Naive thymus-derived CD4-positive, alpha-beta T cell (primary cell): ENCODE measurements around the gene ZMYND8. TPM values are rescaled to one million over a fixed set of nuclear protein-coding genes. Genes with fewer than 3 reads are reported as not detected.
"Not testable (repeated sequence)": the region's sequence is repeated elsewhere in the genome, so short reads cannot be mapped to it uniquely, and the experiment has no call there.

Experiments used
- ATAC-seq: fragments of 150-1000 bp; cut with Tn5 transposase; 2 replicates; pipeline ENCODE4 v1.10.0; 2021; ENCODE audit warnings: mild to moderate bottlenecking, moderate library complexity
- CTCF ChIA-PET: fragments of 350-600 bp; sonication (Branson Sonifier 250); formaldehyde crosslinking; loops from one replicate; lab custom pipeline; 2021; ENCODE audit warnings: antibody characterized with exemption; lab: Charles Lee
- POLR2A ChIA-PET: fragments of 350-600 bp; sonication (Branson Sonifier 250); formaldehyde crosslinking; loops from one replicate; lab custom pipeline; 2021; ENCODE audit warnings: antibody characterized with exemption, inconsistent platforms; lab: Charles Lee
- DNase-seq, 9 donors: peaks; one replicate each; pipeline versions ENCODE4 v3.0.0 to v3.0.0-alpha.2; 2020 to 2022; ENCODE audit warnings: mixed read lengths in 1 of 9
- H3K27ac ChIP-seq: one replicate; pipeline ENCODE4 v1.7.0; 2013; ENCODE audit warnings: mild to moderate bottlenecking, low read depth, low read length, moderate library complexity
- H3K27me3 ChIP-seq, 2 donors: one replicate each; pipeline ENCODE4 v1.7.0; 2013; ENCODE audit warnings: low read length in 2 of 2, mild to moderate bottlenecking in 2 of 2, moderate library complexity in 2 of 2; ENCODE audit not compliant: control insufficient read depth in 2 of 2, insufficient read depth in 2 of 2
- H3K36me3 ChIP-seq, 3 experiments: 1 replicate in 2 of 3; 2 replicates in 1 of 3; pipeline ENCODE4 v1.7.0; 2013; ENCODE audit warnings: low read length in 3 of 3, mild to moderate bottlenecking in 3 of 3, moderate library complexity in 1 of 3; ENCODE audit not compliant: insufficient read depth in 3 of 3, control insufficient read depth in 2 of 3
- H3K4me1 ChIP-seq, 2 donors: one replicate each; pipeline ENCODE4 v1.7.0; 2013; ENCODE audit warnings: low read length in 2 of 2, mild to moderate bottlenecking in 2 of 2, moderate library complexity in 1 of 2; ENCODE audit not compliant: control insufficient read depth in 2 of 2, insufficient read depth in 2 of 2
- H3K4me3 ChIP-seq: 2 replicates; pipeline ENCODE4 v1.7.0; 2013; ENCODE audit warnings: mild to moderate bottlenecking, low read length
- H3K9me3 ChIP-seq, 3 experiments: 1 replicate in 2 of 3; 2 replicates in 1 of 3; pipeline ENCODE4 v1.7.0; 2013; ENCODE audit warnings: low read length in 3 of 3; ENCODE audit not compliant: control insufficient read depth in 2 of 3
- H3K27ac Mint-ChIP-seq, 9 donors: one replicate each; pipeline ENCODE4 v1.8.0; 2020 to 2022; ENCODE audit warnings: mixed read lengths in 9 of 9, mild to moderate bottlenecking in 8 of 9, moderate library complexity in 5 of 9, inconsistent platforms in 2 of 9
- H3K27me3 Mint-ChIP-seq, 5 donors: one replicate each; pipeline ENCODE4 v1.8.0; 2021 to 2022; ENCODE audit warnings: mixed read lengths in 5 of 5, mild to moderate bottlenecking in 1 of 5
- H3K36me3 Mint-ChIP-seq, 5 donors: one replicate each; pipeline ENCODE4 v1.8.0; 2020 to 2022; ENCODE audit warnings: mixed read lengths in 5 of 5, mild to moderate bottlenecking in 3 of 5, inconsistent platforms in 1 of 5
- H3K4me1 Mint-ChIP-seq, 7 donors: one replicate each; pipeline ENCODE4 v1.8.0; 2020 to 2022; ENCODE audit warnings: mixed read lengths in 7 of 7, mild to moderate bottlenecking in 3 of 7, inconsistent platforms in 1 of 7
- H3K4me3 Mint-ChIP-seq, 10 donors: one replicate each; pipeline ENCODE4 v1.8.0; 2020 to 2022; ENCODE audit warnings: mild to moderate bottlenecking in 10 of 10, mixed read lengths in 10 of 10, moderate library complexity in 6 of 10, inconsistent platforms in 2 of 10
- H3K9me3 Mint-ChIP-seq, 11 donors: one replicate each; pipeline ENCODE4 v1.8.0; 2020 to 2022; ENCODE audit warnings: mixed read lengths in 11 of 11, mild to moderate bottlenecking in 4 of 11, inconsistent platforms in 1 of 11, moderate library complexity in 1 of 11
- intact Hi-C, 2 donors: fragments of 100-400 bp; cut with micrococcal nuclease; formaldehyde crosslinking; loops; one replicate each; pipeline ENCODE4 v1.15.1; 2023
- polyA plus RNA-seq, 2 donors: library from polyadenylated mRNA; unstranded; fragments of 300-500 nt; fragmentation: Illumina TruSeq; gene quantifications; one replicate each; pipeline ENCODE4 v1.2.3, GENCODE V29; 2021
- total RNA-seq, 6 experiments: library from RNA in 5 of 6; stranded (reverse) in 5 of 6; gene quantifications; 1 replicate in 5 of 6; 2 replicates in 1 of 6; pipeline ENCODE4 v1.2.3 and lab custom pipeline; 2021 to 2026

The ZMYND8 gene
- total and polyA plus RNA-seq, 7 experiments from 2014 or later, result 12.7 to 83.0 (median 63.7) TPM

DNA sequence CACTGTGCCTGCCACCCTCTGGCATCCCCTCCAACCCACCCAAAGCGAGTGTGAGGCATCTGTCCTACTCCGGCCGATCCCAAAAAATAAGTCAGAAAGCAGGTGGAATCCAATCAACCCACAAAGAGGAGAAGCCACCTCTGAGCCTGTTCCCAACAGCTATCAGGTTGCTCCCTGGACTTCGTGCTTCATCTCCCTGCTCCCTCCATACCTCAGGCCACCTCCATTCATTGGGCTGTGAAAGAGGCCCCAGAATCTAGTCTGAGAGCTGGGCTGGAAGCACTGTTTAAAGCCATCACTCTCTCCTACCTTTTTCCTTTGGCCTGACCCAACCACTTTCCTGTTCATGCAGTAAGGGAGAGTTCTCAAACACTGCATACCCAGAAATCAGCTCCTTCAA is 106.1 kb downstream of the ZMYND8 start:
- H3K27me3 Mint-ChIP-seq, result no peaks in the 10 kb centered on the region
- ATAC-seq (no peak), DNase-seq (no peak)
- Histone ChIP-seq H3K9me3 (no peaks in the 10 kb centered on the region), H3K27me3 (no peaks in the 10 kb centered on the region), H3K4me1 (no peaks in the 10 kb centered on the region), H3K36me3 (peaks cover 20 to 79% (median 27%) of the 10 kb centered on the region in 3 experiments), H3K4me3 (no peak overlapping the region), H3K27ac (no peak overlapping the region)
- peaks cover 20 to 49% (median 34%) of the 10 kb centered on the region in 5 donors for H3K36me3 Mint-ChIP-seq
- intact Hi-C loops, result no loop called here
- H3K4me3 Mint-ChIP-seq, result no peak overlapping the region
- CTCF ChIA-PET, result interaction anchor here (1.3 kb wide), 1 partner anchor 134 kb away, joined by 4 read pairs; no protein-coding TSS in a partner anchor
- H3K27ac Mint-ChIP-seq, result peak overlapping the region in 5 of 9 donors; percentile 26 to 69 (median 31)
- POLR2A ChIA-PET, result no interaction called here
- H3K4me1 Mint-ChIP-seq, result peaks cover 0 to 10% (median 5%) of the 10 kb centered on the region in 7 donors
- H3K9me3 Mint-ChIP-seq, result no peaks in the 10 kb centered on the region

DNA sequence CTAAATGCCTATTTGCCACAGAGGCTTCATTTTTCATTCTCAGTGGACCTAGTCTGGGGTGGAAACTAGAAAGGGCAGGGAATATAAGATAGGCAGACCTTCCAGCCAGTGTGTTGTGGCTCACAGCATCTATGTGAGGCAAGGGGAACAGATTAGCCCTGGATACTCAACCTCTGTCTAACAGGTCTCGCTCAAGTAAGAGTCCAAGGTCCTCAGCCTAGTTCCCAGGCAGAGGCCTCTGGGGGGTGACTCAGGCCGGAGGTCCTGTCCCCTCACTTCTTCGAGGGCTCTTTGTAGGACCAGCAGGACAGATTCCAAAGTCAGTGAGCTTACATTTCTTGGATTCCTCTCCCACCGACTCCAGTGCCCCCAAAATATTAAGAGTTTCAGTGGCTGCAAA is 106.6 kb downstream of the ZMYND8 start:
- H3K27ac Mint-ChIP-seq, result peak overlapping the region in 3 of 9 donors; percentile 28 to 41 (median 31)
- H3K27me3 Mint-ChIP-seq, result no peaks in the 10 kb centered on the region
- ChIA-PET CTCF (interaction anchor here (1.3 kb wide), 1 partner anchor 134 kb away, joined by 4 read pairs; no protein-coding TSS in a partner anchor), POLR2A (no interaction called here)
- Histone ChIP-seq H3K36me3 (peaks cover 20 to 82% (median 29%) of the 10 kb centered on the region in 3 experiments), H3K27me3 (no peaks in the 10 kb centered on the region), H3K27ac (no peak overlapping the region), H3K4me3 (no peak overlapping the region), H3K9me3 (no peaks in the 10 kb centered on the region), H3K4me1 (no peaks in the 10 kb centered on the region)
- H3K4me1 Mint-ChIP-seq, result peaks cover 0 to 10% (median 5%) of the 10 kb centered on the region in 7 donors
- no peaks in the 10 kb centered on the region for H3K9me3 Mint-ChIP-seq
- ATAC-seq, result no peak
- no peak overlapping the region for H3K4me3 Mint-ChIP-seq
- DNase-seq, result no peak
- peaks cover 20 to 50% (median 34%) of the 10 kb centered on the region in 5 donors for H3K36me3 Mint-ChIP-seq
- intact Hi-C loops, result no loop called here

DNA sequence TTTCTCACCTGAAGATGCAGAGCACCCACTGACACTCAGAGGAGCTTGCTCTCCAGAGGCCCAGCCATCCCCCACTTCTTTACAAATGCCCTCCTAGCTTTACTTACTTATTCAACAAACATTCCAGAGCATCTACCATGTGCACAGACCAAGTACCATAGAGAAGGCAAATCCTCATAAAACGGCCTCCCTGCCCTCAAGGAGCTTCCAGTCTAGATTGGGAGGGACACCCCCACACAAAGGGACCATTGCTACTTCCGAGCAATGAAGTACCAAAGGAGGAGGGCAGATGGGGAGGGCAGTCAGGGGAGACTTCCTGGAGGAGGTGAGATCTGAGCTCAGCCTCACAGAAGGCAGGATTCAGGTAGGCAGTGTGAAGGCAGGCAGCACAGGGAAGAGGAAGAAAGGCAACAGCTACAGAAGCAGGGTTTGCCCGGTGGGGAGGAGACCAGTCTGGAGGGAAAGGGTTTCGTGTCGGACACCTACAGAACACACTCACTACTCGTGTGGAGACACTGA is 108.0 kb downstream of the ZMYND8 start:
- H3K4me3 Mint-ChIP-seq, result no peak overlapping the region
- Histone ChIP-seq H3K36me3 (peaks cover 24 to 81% (median 34%) of the 10 kb centered on the region in 3 experiments), H3K4me1 (no peaks in the 10 kb centered on the region), H3K9me3 (no peaks in the 10 kb centered on the region), H3K27me3 (no peaks in the 10 kb centered on the region), H3K27ac (no peak overlapping the region), H3K4me3 (no peak overlapping the region)
- H3K27ac Mint-ChIP-seq, result peak overlapping the region in 4 of 9 donors; percentile 0 to 74 (median 19)
- no peaks in the 10 kb centered on the region for H3K9me3 Mint-ChIP-seq
- no peaks in the 10 kb centered on the region for H3K27me3 Mint-ChIP-seq
- peaks cover under 1 to 9% (median 4%) of the 10 kb centered on the region in 7 donors for H3K4me1 Mint-ChIP-seq
- DNase-seq (no peak), ATAC-seq (no peak)
- peaks cover 15 to 48% (median 33%) of the 10 kb centered on the region in 5 donors for H3K36me3 Mint-ChIP-seq
- POLR2A ChIA-PET, result no interaction called here
- CTCF ChIA-PET, result interaction anchor here (1.6 kb wide), 1 partner anchor 136 kb away, joined by 5 read pairs; no protein-coding TSS in a partner anchor
- intact Hi-C loops, result no loop called here

DNA sequence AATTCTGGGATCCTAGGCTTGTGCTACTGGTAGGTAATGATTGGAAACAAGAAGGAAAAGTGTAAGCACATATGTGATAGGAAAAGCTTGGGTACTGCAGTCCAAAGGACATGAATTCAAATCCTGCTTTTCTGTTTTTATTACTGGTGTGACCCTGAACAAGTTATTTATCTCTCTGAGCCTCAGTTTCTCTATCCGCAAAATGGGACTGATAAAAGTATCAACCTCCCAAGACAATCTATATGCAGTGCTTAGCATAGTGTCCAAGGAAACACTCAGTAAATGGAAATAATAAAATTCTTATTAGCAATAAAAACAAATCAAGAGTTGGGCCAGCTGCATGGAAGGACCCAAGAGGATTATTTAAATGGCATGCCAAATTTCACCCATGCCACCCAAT is 108.5 kb downstream of the ZMYND8 start:
- H3K27me3 Mint-ChIP-seq, result no peaks in the 10 kb centered on the region
- POLR2A ChIA-PET, result no interaction called here
- H3K27ac Mint-ChIP-seq, result peak overlapping the region in 1 of 9 donors; percentile 15
- peaks cover 20 to 49% (median 34%) of the 10 kb centered on the region in 5 donors for H3K36me3 Mint-ChIP-seq
- no peak overlapping the region for H3K4me3 Mint-ChIP-seq
- DNase-seq (no peak), ATAC-seq (no peak)
- no peak overlapping the region for H3K27ac ChIP-seq
- no peak overlapping the region for H3K4me3 ChIP-seq
- no peaks in the 10 kb centered on the region for H3K4me1 ChIP-seq
- H3K4me1 Mint-ChIP-seq, result peaks cover 0 to 9% (median 4%) of the 10 kb centered on the region in 7 donors
- H3K36me3 ChIP-seq, result peaks cover 27 to 78% (median 34%) of the 10 kb centered on the region in 3 experiments
- intact Hi-C loops, result no loop called here
- no peaks in the 10 kb centered on the region for H3K27me3 ChIP-seq
- H3K9me3 Mint-ChIP-seq, result no peaks in the 10 kb centered on the region
- CTCF ChIA-PET, result interaction anchor here (1.6 kb wide), 1 partner anchor 136 kb away, joined by 5 read pairs; no protein-coding TSS in a partner anchor
- no peaks in the 10 kb centered on the region for H3K9me3 ChIP-seq

DNA sequence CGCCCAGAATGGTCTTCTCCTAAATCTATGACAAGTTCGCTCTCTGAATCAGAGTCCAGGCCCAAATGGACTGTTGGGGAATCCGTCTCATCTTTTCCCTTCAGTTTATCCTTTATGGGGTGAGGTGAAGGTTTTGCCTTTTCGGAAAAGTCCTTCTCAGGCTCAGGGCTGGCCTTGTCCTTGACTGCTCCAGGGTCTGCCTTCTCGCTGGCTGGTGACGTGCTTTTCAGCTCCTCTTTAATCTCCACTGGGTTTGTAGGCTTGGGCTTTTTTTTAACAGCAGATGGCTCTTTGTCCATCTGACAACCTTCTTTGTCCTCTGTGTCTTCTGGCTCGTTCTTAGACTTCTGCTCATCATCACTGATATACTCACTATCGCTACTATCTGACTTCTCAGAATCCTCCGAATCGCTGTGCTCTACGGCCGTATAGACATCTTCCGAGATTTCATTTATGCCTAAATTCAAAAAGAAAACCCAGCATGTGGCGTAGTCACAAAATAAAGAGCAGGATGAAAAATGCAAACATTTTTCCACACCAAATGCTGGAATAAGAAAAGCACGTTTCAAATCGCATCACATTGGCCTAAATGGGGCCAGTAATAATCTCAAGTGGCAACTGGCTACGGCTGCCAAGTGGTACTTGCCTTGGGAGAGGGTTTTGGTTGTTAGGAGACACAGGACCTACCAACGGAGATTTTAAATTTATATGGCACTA is 110.3 kb downstream of the ZMYND8 start:
- ATAC-seq, result no peak
- no peaks in the 10 kb centered on the region for H3K27me3 ChIP-seq

DNA sequence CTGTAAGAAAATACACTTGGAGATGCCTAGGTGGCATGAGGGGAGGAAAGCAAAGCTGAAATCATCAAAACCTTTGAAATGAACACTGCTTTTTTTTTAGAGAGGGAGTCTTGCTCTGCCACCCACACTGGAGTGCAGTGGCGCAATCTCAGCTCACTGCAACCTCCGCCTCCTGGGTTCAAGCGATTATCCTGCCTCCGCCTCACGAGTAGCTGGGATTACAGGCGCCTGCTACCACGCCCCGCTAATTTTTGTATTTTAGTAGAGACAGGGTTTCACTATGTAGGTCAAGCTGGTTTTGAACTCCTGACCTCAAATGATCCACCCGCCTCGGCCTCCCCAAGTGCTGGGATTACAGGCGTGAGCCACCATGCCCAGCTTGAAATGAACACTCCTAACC is 111.3 kb downstream of the ZMYND8 start:
- Mint-ChIP-seq H3K27ac (peak overlapping the region in 1 of 9 donors; percentile 43), H3K36me3 (peaks cover 20 to 46% (median 33%) of the 10 kb centered on the region in 5 donors)
- H3K4me3 ChIP-seq, intact Hi-C loops, DNase-seq, POLR2A ChIA-PET, H3K9me3 ChIP-seq, H3K4me1 Mint-ChIP-seq, H3K27me3 Mint-ChIP-seq, H3K27ac ChIP-seq, H3K4me1 ChIP-seq, H3K27me3 ChIP-seq, H3K9me3 Mint-ChIP-seq, ATAC-seq, H3K4me3 Mint-ChIP-seq: not testable (repeated sequence)
- CTCF ChIA-PET, result interaction anchor here (0.6 kb wide), 1 partner anchor 27 kb away, joined by 3 read pairs; no protein-coding TSS in a partner anchor
- H3K36me3 ChIP-seq, result peaks cover 27 to 73% (median 31%) of the 10 kb centered on the region in 3 experiments

More for the DNA sequence above, 110.3 kb downstream of the ZMYND8 start:
- H3K27ac Mint-ChIP-seq, result peak overlapping the region in 3 of 9 donors; percentile 33 to 59 (median 54)
- H3K9me3 Mint-ChIP-seq, result no peaks in the 10 kb centered on the region
- no peak overlapping the region for H3K4me3 Mint-ChIP-seq
- Histone ChIP-seq H3K36me3 (peaks cover 27 to 84% (median 31%) of the 10 kb centered on the region in 3 experiments), H3K4me1 (no peaks in the 10 kb centered on the region), H3K27ac (no peak overlapping the region), H3K9me3 (no peaks in the 10 kb centered on the region), H3K4me3 (no peak overlapping the region)
- H3K27me3 Mint-ChIP-seq, result no peaks in the 10 kb centered on the region
- H3K36me3 Mint-ChIP-seq, result peaks cover 20 to 51% (median 36%) of the 10 kb centered on the region in 5 donors
- intact Hi-C loops, result no loop called here
- H3K4me1 Mint-ChIP-seq, result peaks cover 0 to 9% (median 4%) of the 10 kb centered on the region in 7 donors
- ChIA-PET CTCF (no interaction called here), POLR2A (no interaction called here)
- DNase-seq, result no peak
